Tibial nerve (tissue), 4 donors: ENCODE measurements around the gene PCBP3. TPM values are rescaled to one million over a fixed set of nuclear protein-coding genes. Genes with fewer than 3 reads are reported as not detected.
"Not testable (repeated sequence)": the region's sequence is repeated elsewhere in the genome, so short reads cannot be mapped to it uniquely, and the experiment has no call there.

Experiments
- DNase-seq, 2 donors: peaks; one replicate each; pipeline ENCODE4 v3.0.0-alpha.2; 2019; ENCODE audit warnings: low spot score in 2 of 2
- H3K27ac ChIP-seq, 4 donors: fragments of 200-600 bp; sonication (generic) in 3 of 4; one replicate each; pipeline ENCODE4 v1.5.1; 2017 to 2019; ENCODE audit warnings: mild to moderate bottlenecking in 1 of 4
- H3K27me3 ChIP-seq, 2 donors: fragments of 200-600 bp; sonication (generic) in 1 of 2; one replicate each; pipeline versions ENCODE4 v1.5.1 to v1.6.0; 2017 to 2019
- H3K36me3 ChIP-seq, 3 donors: fragments of 200-600 bp; sonication (generic); one replicate each; pipeline ENCODE4 v1.5.1; 2018 to 2019
- H3K4me1 ChIP-seq, 4 donors: fragments of 200-600 bp; sonication (generic) in 3 of 4; one replicate each; pipeline ENCODE4 v1.5.1; 2017 to 2019
- H3K4me3 ChIP-seq, 4 donors: fragments of 200-600 bp; sonication (generic) in 3 of 4; one replicate each; pipeline ENCODE4 v1.5.1; 2017 to 2019; ENCODE audit warnings: mild to moderate bottlenecking in 1 of 4, moderate library complexity in 1 of 4
- H3K9me3 ChIP-seq, 4 donors: fragments of 200-600 bp; sonication (generic) in 3 of 4; one replicate each; pipeline ENCODE4 v1.5.1; 2017 to 2019
- EP300 ChIP-seq, 2 donors: sonication (generic); formaldehyde crosslinking; IDR thresholded peaks; one replicate each; pipeline ENCODE4 v1.6.1; 2017; ENCODE audit warnings: antibody characterized with exemption in 2 of 2, mild to moderate bottlenecking in 1 of 2
- POLR2A ChIP-seq, 2 donors: fragments of 450-650 bp; IDR thresholded peaks; one replicate each; pipeline ENCODE4 v1.6.1; 2017; ENCODE audit warnings: antibody characterized with exemption in 2 of 2, mild to moderate bottlenecking in 2 of 2, moderate library complexity in 2 of 2
- WGBS, 2 donors: methylation state at CpG; one replicate each; pipeline ENCODE4 v1.1.5; 2018; 5-methylcytosine and 5-hydroxymethylcytosine counted together
- total RNA-seq, 4 donors: library from RNA; depleted of rRNA; stranded (reverse); fragments of >200 nt; gene quantifications; one replicate each; pipeline ENCODE4 v1.1.0, GENCODE V29; 2016
- TF ChIP-seq, protein P1 (sequence below), 5 experiments: fragments of 200-600 bp in 3 of 5; fragments of 450-650 bp in 2 of 5; sonication (generic) in 3 of 5; IDR thresholded peaks; one replicate each; pipeline ENCODE4 v1.5.1; 2016 to 2019; ENCODE audit warnings: antibody characterized with exemption in 5 of 5, mild to moderate bottlenecking in 3 of 5, moderate library complexity in 2 of 5

PCBP3 gene
- total RNA-seq, 4 donors from 2014 or later = 4.2 to 13.4 (median 9.6) TPM

- H3K27me3 ChIP-seq = no peaks in the 10 kb centered on the region
- H3K36me3 ChIP-seq = no peaks in the 10 kb centered on the region
- 90 to 93% methylated on average over 2 of the region's 2 CpGs for WGBS, 2 donors
- TF ChIP-seq POLR2A (IDR thresholded peaks at IDR 0.05) (no peak), EP300 (IDR thresholded peaks at IDR 0.05) (no peak)
- TF ChIP-seq, protein P1, sequence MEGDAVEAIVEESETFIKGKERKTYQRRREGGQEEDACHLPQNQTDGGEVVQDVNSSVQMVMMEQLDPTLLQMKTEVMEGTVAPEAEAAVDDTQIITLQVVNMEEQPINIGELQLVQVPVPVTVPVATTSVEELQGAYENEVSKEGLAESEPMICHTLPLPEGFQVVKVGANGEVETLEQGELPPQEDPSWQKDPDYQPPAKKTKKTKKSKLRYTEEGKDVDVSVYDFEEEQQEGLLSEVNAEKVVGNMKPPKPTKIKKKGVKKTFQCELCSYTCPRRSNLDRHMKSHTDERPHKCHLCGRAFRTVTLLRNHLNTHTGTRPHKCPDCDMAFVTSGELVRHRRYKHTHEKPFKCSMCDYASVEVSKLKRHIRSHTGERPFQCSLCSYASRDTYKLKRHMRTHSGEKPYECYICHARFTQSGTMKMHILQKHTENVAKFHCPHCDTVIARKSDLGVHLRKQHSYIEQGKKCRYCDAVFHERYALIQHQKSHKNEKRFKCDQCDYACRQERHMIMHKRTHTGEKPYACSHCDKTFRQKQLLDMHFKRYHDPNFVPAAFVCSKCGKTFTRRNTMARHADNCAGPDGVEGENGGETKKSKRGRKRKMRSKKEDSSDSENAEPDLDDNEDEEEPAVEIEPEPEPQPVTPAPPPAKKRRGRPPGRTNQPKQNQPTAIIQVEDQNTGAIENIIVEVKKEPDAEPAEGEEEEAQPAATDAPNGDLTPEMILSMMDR (IDR thresholded peaks at IDR 0.05) = no peak
- H3K27ac ChIP-seq = no peak overlapping the region
- H3K9me3 ChIP-seq = no peaks in the 10 kb centered on the region
- no peak for DNase-seq
- peaks cover 0 to 25% (median 4%) of the 10 kb centered on the region in 4 donors for H3K4me1 ChIP-seq
- H3K4me3 ChIP-seq = no peak overlapping the region
Observed at GRCh38 chr21:45848805-45849204, 205.3 kb downstream of the PCBP3 start.

GRCh38 chr21:45849651-45850050 is 206.1 kb downstream of the PCBP3 start:
- DNase-seq = no peak
- H3K4me1 ChIP-seq = peaks cover 0 to 25% (median 4%) of the 10 kb centered on the region in 4 donors
- no peak overlapping the region for H3K27ac ChIP-seq
- no peaks in the 10 kb centered on the region for H3K27me3 ChIP-seq
- H3K9me3 ChIP-seq = no peaks in the 10 kb centered on the region
- H3K36me3 ChIP-seq = peaks cover 0 to under 1% (median 0%) of the 10 kb centered on the region in 3 donors
- WGBS, 2 donors = 86 to 88% methylated on average over 10 of the region's 10 CpGs
- no peak for TF ChIP-seq EP300 (IDR thresholded peaks at IDR 0.05)
- TF ChIP-seq, protein P1 (IDR thresholded peaks at IDR 0.05) = no peak
- TF ChIP-seq POLR2A (IDR thresholded peaks at IDR 0.05) = no peak
- H3K4me3 ChIP-seq = no peak overlapping the region

- no peak overlapping the region for H3K27ac ChIP-seq
- H3K36me3 ChIP-seq = peaks cover 0 to 5% (median 0%) of the 10 kb centered on the region in 3 donors
- no peak overlapping the region for H3K4me3 ChIP-seq
- H3K27me3 ChIP-seq = no peaks in the 10 kb centered on the region
- no peak for DNase-seq
- H3K4me1 ChIP-seq = peaks cover 0 to 25% (median 4%) of the 10 kb centered on the region in 4 donors
- no peaks in the 10 kb centered on the region for H3K9me3 ChIP-seq
- TF ChIP-seq POLR2A (IDR thresholded peaks at IDR 0.05) = no peak
- TF ChIP-seq, protein P1 (IDR thresholded peaks at IDR 0.05) = no peak
- TF ChIP-seq EP300 (IDR thresholded peaks at IDR 0.05) = no peak
- WGBS, 2 donors = 90 to 94% methylated on average over 4 of the region's 4 CpGs
Observed at GRCh38 chr21:45850181-45850580, 206.7 kb downstream of the PCBP3 start.

- WGBS, 2 donors = 57 to 72% methylated on average over 4 to 5 of the region's 5 CpGs
- DNase-seq, H3K27ac ChIP-seq: not testable (repeated sequence)
Observed at GRCh38 chr21:45852386-45852785, 208.9 kb downstream of the PCBP3 start.

GRCh38 chr21:45852886-45853400 is 209.4 kb downstream of the PCBP3 start:
- H3K27ac ChIP-seq = no peak overlapping the region
- H3K27me3 ChIP-seq = no peaks in the 10 kb centered on the region
- H3K4me3 ChIP-seq = no peak overlapping the region
- no peaks in the 10 kb centered on the region for H3K9me3 ChIP-seq
- H3K4me1 ChIP-seq = peaks cover 0 to 3% (median 0%) of the 10 kb centered on the region in 4 donors
- TF ChIP-seq, protein P1 (IDR thresholded peaks at IDR 0.05) = no peak
- TF ChIP-seq POLR2A (IDR thresholded peaks at IDR 0.05) = no peak
- WGBS, 2 donors = 74 to 85% methylated on average over 12 of the region's 12 CpGs
- H3K36me3 ChIP-seq = peaks cover 0 to 7% (median 0%) of the 10 kb centered on the region in 3 donors
- no peak for DNase-seq

More at GRCh38 chr21:45852386-45852785, 208.9 kb downstream of the PCBP3 start:
- H3K36me3 ChIP-seq, H3K27me3 ChIP-seq, H3K4me1 ChIP-seq, H3K9me3 ChIP-seq, H3K4me3 ChIP-seq: not testable (repeated sequence)
